HG03521 (cell line): Measurements from ENCODE around the gene COL27A1.

ENCODE experiments used
- ATAC-seq: cut with Tn5 transposase; IDR thresholded peaks from one replicate; pipeline ENCODE4 v1.9.1; 2021; ENCODE audit warnings: mild to moderate bottlenecking, moderate library complexity; ENCODE audit not compliant: unreplicated experiment

COL27A1 gene

DNA sequence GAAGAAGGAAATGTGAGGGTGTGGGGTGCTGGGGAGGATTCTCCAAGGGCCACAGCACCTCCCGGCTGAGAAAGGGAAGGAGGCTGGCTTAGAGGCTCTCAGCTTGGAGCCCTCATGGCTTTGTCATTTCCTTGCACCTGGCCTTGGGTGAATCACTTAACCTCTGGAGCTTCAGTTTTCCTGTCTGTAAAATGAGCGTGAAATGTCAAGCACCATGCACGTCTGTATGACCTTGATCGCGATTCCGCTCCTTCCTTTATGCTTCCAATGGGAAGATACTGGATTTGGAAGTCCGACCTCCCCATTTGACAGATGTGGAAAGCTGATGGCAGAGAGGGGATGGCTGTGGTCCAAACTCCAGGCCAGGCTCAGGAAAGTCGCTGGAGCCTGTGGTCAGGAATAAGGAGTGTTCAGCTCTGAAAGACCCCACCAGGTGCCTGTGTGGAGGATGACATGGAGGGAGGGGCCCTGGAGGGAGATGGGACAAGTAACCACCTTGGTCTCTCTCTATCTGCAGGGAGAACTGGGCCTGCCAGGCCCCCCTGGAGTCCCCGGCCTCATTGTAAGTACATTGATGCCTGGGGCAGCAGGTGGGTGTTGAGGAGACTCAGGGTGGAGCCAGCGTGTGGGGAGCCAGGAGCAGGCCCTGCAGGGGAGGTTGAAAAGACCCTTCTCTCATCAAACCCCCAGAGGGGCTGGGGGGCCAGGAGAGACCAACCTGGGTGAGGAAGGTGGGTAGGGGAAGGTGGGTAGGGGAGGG is 66.5 kb downstream of the COL27A1 start:
- no peak for ATAC-seq

DNA sequence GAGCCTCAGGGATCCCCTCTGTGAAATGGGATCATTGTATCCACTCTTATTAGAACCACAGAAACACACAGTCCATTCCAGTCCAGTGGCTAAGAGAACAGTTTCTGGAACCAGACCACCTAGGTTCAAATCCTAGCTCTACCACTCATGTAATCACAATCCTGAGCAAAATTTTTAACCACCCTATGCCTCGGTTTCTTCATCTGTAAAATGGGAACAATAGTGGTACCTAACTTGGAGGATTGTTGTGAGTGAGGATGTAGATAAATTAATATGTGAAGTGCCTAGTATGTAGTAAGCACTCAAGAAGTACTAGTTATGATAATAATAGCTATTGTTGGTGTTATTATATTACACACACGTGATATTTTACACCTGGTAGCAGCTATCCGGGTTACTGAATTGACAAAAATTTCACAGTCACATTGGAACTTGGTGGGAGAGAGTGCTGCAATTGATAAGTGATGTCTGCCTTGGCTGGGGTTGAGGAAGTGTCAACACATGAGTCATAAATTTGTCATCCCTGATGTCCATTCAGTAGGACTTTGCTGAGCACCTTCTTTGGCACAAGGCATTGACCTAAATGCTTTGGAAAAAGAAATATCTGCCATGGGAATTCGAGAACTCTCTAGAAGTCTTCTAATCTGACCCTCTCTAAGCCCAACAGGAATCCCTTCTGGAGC is 68.4 kb downstream of the COL27A1 start:
- no peak for ATAC-seq

- ATAC-seq: no peak
Measured at GRCh38 chr9:114224247-114224610, 68.9 kb downstream of the COL27A1 start.

GRCh38 chr9:114225561-114226212 is 70.3 kb downstream of the COL27A1 start:
- no peak for ATAC-seq

- ATAC-seq: no peak
Measured at GRCh38 chr9:114226246-114227055, 71.1 kb downstream of the COL27A1 start.

- no peak for ATAC-seq
Measured at GRCh38 chr9:114227288-114228015, 72.1 kb downstream of the COL27A1 start.

- ATAC-seq: no peak
Measured at GRCh38 chr9:114228016-114228808, 72.9 kb downstream of the COL27A1 start.

GRCh38 chr9:114229295-114229694 is 74.0 kb downstream of the COL27A1 start:
- no peak for ATAC-seq

GRCh38 chr9:114230068-114230467 is 74.7 kb downstream of the COL27A1 start:
- no peak for ATAC-seq

DNA sequence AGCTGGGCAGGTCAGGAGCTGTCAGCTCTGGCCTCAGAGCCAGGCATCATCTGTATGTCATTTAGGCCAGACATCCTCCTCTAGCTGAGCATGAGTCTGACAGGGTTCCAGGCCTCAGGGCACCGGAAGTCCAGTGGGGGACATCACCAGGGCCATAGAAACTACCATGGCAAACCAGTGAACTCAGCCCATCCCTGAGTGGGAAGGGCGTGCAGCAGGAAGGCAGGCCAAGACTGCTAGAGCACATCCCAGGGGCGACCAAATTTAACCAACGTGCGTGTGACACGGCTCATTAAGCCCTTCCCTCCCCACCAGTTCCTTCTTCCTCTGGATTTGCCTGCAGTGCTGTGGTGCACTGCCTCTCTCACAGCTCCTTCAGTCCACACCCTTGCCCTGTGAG is 75.9 kb downstream of the COL27A1 start:
- no peak for ATAC-seq

- no peak for ATAC-seq
Measured at GRCh38 chr9:114231719-114232449, 76.5 kb downstream of the COL27A1 start.

- no peak for ATAC-seq
Measured at GRCh38 chr9:114233491-114234185, 78.3 kb downstream of the COL27A1 start.

DNA sequence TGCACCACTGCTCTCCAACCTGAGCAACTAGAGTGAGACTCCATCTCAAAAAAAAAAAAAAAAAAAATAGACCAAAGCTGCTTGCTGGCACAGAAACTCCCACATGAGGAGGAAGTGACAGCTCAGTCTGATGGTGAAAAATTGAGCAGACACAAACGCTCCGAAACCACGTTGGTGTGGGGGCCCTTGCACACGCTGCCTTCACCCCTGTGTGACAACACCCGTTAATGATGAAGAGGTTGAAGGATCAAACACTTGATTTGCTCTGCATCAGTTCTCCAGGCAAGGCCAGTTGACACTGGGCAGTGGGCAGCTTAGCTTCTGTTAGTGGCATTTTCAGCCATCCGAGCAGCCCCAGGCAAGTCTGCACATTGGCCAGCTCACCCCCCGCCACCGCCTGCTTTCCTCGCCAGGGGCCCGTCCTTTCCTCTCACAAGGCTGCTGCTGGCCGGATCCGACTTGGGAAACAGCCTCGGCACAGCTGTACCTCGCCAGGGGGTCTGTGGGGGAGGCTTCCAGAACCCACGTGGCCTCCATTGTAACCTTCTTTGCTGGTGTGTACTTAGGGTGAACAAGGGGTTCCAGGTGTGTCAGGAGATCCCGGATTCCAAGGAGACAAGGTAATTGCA is 79.8 kb downstream of the COL27A1 start:
- no peak for ATAC-seq

DNA sequence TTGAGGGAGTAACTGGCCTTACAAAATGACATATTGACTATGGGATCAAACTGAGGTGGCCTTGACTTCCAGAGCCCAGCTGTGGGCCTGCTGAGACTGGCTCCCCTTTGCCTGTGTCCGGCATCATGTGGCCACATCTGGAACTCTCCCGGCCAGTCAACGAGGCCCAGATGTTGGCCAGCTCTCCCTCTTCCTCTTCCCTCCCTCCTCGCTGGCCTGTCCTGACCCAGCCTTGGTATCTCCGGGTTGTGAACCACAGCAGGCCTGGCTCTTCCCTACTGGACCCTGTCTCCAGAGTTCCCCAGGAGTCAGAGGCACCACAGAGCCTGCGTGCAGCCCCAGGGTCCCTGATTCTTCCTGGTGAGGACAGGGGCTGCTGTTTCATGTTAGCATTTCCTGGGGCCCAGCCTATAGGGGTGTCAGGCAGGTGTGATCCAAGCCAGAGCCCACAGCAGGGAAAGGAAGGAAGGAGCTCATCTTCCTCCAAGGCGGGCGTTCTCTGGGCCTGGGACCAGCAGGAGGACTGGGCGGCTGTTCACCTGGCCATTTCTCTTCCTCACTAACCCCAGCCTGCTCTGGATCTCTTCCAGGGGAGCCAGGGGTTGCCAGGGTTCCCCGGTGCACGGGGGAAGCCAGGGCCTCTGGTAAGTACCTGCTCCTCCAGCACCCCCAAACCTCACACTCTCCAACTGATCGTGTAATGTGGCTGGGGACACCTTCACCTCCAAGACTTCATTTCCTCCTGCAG is 81.2 kb downstream of the COL27A1 start:
- no peak for ATAC-seq

- no peak for ATAC-seq
Measured at GRCh38 chr9:114237247-114237646, 81.9 kb downstream of the COL27A1 start.

- no peak for ATAC-seq
Measured at GRCh38 chr9:114237781-114238180, 82.4 kb downstream of the COL27A1 start.

- no peak for ATAC-seq
Measured at GRCh38 chr9:114238472-114238871, 83.1 kb downstream of the COL27A1 start.
